Skeletal muscle satellite cell (primary cell): ENCODE measurements around the gene FHOD3.
"Not testable (repeated sequence)": the region's sequence is repeated elsewhere in the genome, so short reads cannot be mapped to it uniquely, and the experiment has no call there.

Experiments used
- H3K27me3 ChIP-seq: 2 replicates; pipeline ENCODE4 v1.7.0; 2013; ENCODE audit warnings: low read length; ENCODE audit not compliant: control insufficient read depth, insufficient read depth
- H3K36me3 ChIP-seq: 2 replicates; pipeline ENCODE4 v1.7.0; 2013; ENCODE audit warnings: mild to moderate bottlenecking, control low read depth, low read length; ENCODE audit not compliant: insufficient read depth
- H3K4me1 ChIP-seq: 2 replicates; pipeline ENCODE4 v1.7.0; 2013; ENCODE audit warnings: low read length; ENCODE audit not compliant: control insufficient read depth, insufficient read depth
- H3K4me2 ChIP-seq: 2 replicates; pipeline ENCODE4 v1.7.0; 2013; ENCODE audit warnings: mild to moderate bottlenecking, low read length
- H3K4me3 ChIP-seq: 2 replicates; pipeline ENCODE4 v1.7.0; 2013; ENCODE audit warnings: low read length
- H3K9ac ChIP-seq: 2 replicates; pipeline ENCODE4 v1.7.0; 2013; ENCODE audit warnings: mild to moderate bottlenecking, low read depth, low read length, moderate library complexity
- H3K9me3 ChIP-seq: replicated peaks from 2 replicates; pipeline ENCODE4 v1.7.0; 2013; ENCODE audit warnings: mild to moderate bottlenecking, control low read depth, low read length

FHOD3 gene

GRCh38 chr18:36717422-36718110 is 420.1 kb downstream of the FHOD3 start:
- no peak overlapping the region for H3K9ac ChIP-seq
- no peaks in the 10 kb centered on the region for H3K36me3 ChIP-seq

GRCh38 chr18:36718705-36719328 is 421.3 kb downstream of the FHOD3 start:
- H3K36me3 ChIP-seq: no peaks in the 10 kb centered on the region
- no peak overlapping the region for H3K4me3 ChIP-seq
- no peak overlapping the region for H3K4me2 ChIP-seq
- no peaks in the 10 kb centered on the region for H3K9me3 ChIP-seq
- no peaks in the 10 kb centered on the region for H3K4me1 ChIP-seq
- H3K27me3 ChIP-seq: peaks cover 1% of the 10 kb centered on the region
- no peak overlapping the region for H3K9ac ChIP-seq

More at GRCh38 chr18:36717422-36718110, 420.1 kb downstream of the FHOD3 start:
- Histone ChIP-seq H3K9me3 (no peaks in the 10 kb centered on the region), H3K4me2 (no peak overlapping the region), H3K4me1 (no peaks in the 10 kb centered on the region), H3K27me3 (no peaks in the 10 kb centered on the region), H3K4me3 (no peak overlapping the region)

- no peak overlapping the region for H3K4me3 ChIP-seq
- no peak overlapping the region for H3K9ac ChIP-seq
- H3K4me2 ChIP-seq: no peak overlapping the region
- H3K9me3 ChIP-seq: no peaks in the 10 kb centered on the region
- H3K27me3 ChIP-seq: peaks cover 8% of the 10 kb centered on the region
- H3K4me1 ChIP-seq: peaks cover 3% of the 10 kb centered on the region
- no peaks in the 10 kb centered on the region for H3K36me3 ChIP-seq
Measured at GRCh38 chr18:36719630-36720029, 422.1 kb downstream of the FHOD3 start.

GRCh38 chr18:36721351-36721750 is 423.8 kb downstream of the FHOD3 start:
- peaks cover 16% of the 10 kb centered on the region for H3K27me3 ChIP-seq

GRCh38 chr18:36724169-36724568 is 426.7 kb downstream of the FHOD3 start:
- Histone ChIP-seq H3K36me3 (no peaks in the 10 kb centered on the region), H3K9ac (no peak overlapping the region), H3K4me3 (peak overlapping the region; percentile 11), H3K9me3 (no peaks in the 10 kb centered on the region), H3K27me3 (peaks cover 16% of the 10 kb centered on the region), H3K4me1 (peaks cover 7% of the 10 kb centered on the region), H3K4me2 (no peak overlapping the region)

More at GRCh38 chr18:36721351-36721750, 423.8 kb downstream of the FHOD3 start:
- H3K36me3 ChIP-seq, H3K4me3 ChIP-seq, H3K9ac ChIP-seq, H3K9me3 ChIP-seq, H3K4me1 ChIP-seq, H3K4me2 ChIP-seq: not testable (repeated sequence)

- Histone ChIP-seq H3K36me3 (no peaks in the 10 kb centered on the region), H3K9me3 (no peaks in the 10 kb centered on the region), H3K27me3 (peaks cover 16% of the 10 kb centered on the region), H3K9ac (no peak overlapping the region), H3K4me1 (peaks cover 7% of the 10 kb centered on the region), H3K4me3 (peak overlapping the region; percentile 11), H3K4me2 (peak overlapping the region; percentile 44)
Measured at GRCh38 chr18:36724591-36725001, 427.1 kb downstream of the FHOD3 start.

GRCh38 chr18:36728345-36728744 is 430.8 kb downstream of the FHOD3 start:
- Histone ChIP-seq H3K4me3 (no peak overlapping the region), H3K9ac (no peak overlapping the region), H3K27me3 (peaks cover 16% of the 10 kb centered on the region), H3K9me3 (no peaks in the 10 kb centered on the region), H3K4me2 (no peak overlapping the region), H3K4me1 (peaks cover 7% of the 10 kb centered on the region), H3K36me3 (no peaks in the 10 kb centered on the region)

- Histone ChIP-seq H3K36me3 (no peaks in the 10 kb centered on the region), H3K9me3 (no peaks in the 10 kb centered on the region)
Measured at GRCh38 chr18:36729197-36729596, 431.7 kb downstream of the FHOD3 start.

GRCh38 chr18:36732264-36732663 is 434.8 kb downstream of the FHOD3 start:
- Histone ChIP-seq H3K9me3 (no peaks in the 10 kb centered on the region), H3K4me3 (no peak overlapping the region), H3K9ac (no peak overlapping the region), H3K4me1 (no peaks in the 10 kb centered on the region), H3K4me2 (no peak overlapping the region), H3K36me3 (no peaks in the 10 kb centered on the region), H3K27me3 (no peaks in the 10 kb centered on the region)

More at GRCh38 chr18:36729197-36729596, 431.7 kb downstream of the FHOD3 start:
- peaks cover 7% of the 10 kb centered on the region for H3K4me1 ChIP-seq
- H3K4me3 ChIP-seq: no peak overlapping the region
- H3K9ac ChIP-seq: no peak overlapping the region
- H3K4me2 ChIP-seq: no peak overlapping the region
- H3K27me3 ChIP-seq: peaks cover 11% of the 10 kb centered on the region

GRCh38 chr18:36733150-36733549 is 435.6 kb downstream of the FHOD3 start:
- H3K9ac ChIP-seq: no peak overlapping the region
- H3K4me2 ChIP-seq: no peak overlapping the region
- H3K9me3 ChIP-seq: no peaks in the 10 kb centered on the region
- no peaks in the 10 kb centered on the region for H3K27me3 ChIP-seq
- no peaks in the 10 kb centered on the region for H3K4me1 ChIP-seq
- no peak overlapping the region for H3K4me3 ChIP-seq
- H3K36me3 ChIP-seq: no peaks in the 10 kb centered on the region

- Histone ChIP-seq H3K27me3 (no peaks in the 10 kb centered on the region), H3K4me1 (no peaks in the 10 kb centered on the region), H3K9me3 (no peaks in the 10 kb centered on the region), H3K4me2 (no peak overlapping the region), H3K4me3 (no peak overlapping the region), H3K36me3 (no peaks in the 10 kb centered on the region), H3K9ac (no peak overlapping the region)
Measured at GRCh38 chr18:36734596-36734995, 437.1 kb downstream of the FHOD3 start.

GRCh38 chr18:36735130-36735529 is 437.6 kb downstream of the FHOD3 start:
- Histone ChIP-seq H3K4me3 (no peak overlapping the region), H3K4me1 (no peaks in the 10 kb centered on the region), H3K9me3 (no peaks in the 10 kb centered on the region), H3K36me3 (no peaks in the 10 kb centered on the region), H3K9ac (no peak overlapping the region), H3K4me2 (no peak overlapping the region), H3K27me3 (no peaks in the 10 kb centered on the region)
